ENCODE data around the gene GNAL.
"Not testable (repeated sequence)": the region's sequence is repeated elsewhere in the genome, so short reads cannot be mapped to it uniquely, and the experiment has no call there.

GNAL gene

DNA sequence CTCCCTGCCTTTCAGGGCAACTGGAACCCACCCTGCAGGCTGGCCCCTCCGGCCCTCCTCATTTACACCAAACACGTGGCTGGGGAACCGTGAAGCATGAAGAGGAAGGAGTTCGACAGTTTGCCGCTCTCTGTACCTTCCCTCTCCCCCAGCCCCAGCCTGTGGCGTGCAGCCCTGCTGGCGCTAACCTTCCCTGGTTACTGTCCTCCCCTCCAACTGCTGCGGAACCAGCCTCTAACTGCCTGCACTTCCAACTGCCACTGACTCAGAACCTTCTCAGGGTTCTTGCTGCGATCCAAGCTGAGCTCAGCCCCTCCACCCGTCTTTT is 19.2 kb upstream of the GNAL start:
- no peak for DNase-seq

GRCh38 chr18:11671156-11671555 is 17.9 kb upstream of the GNAL start:
- DNase-seq, result no peak

- DNase-seq, result no peak
These were observed 16.9 kb upstream of the GNAL start for GRCh38 chr18:11672198-11672597.

GRCh38 chr18:11672846-11673454 is 16.1 kb upstream of the GNAL start:
- no peak for DNase-seq

- DNase-seq, result no peak
These were observed 15.5 kb upstream of the GNAL start for GRCh38 chr18:11673560-11673959.

DNA sequence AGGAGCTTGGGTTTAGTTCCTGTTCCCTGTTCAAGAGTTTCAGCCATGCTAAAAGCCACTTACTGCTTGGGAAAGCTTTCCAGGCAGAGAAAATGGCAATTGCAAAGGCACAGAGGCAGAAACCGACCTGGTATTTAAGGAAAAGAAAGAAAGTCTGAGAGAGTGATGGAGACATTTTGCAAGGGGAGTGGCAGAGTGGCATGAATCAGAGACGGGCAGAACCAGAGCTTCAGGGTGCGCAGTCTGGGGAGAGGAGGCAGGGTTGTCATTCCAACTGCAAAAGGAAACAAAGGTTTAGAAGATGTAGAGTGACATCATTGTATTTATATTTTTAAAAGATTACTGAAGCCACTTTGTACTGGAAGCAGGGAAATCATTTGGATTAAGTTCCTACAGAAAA is 14.9 kb upstream of the GNAL start:
- DNase-seq, result no peak

GRCh38 chr18:11676386-11676785 is 12.7 kb upstream of the GNAL start:
- no peak for DNase-seq

DNA sequence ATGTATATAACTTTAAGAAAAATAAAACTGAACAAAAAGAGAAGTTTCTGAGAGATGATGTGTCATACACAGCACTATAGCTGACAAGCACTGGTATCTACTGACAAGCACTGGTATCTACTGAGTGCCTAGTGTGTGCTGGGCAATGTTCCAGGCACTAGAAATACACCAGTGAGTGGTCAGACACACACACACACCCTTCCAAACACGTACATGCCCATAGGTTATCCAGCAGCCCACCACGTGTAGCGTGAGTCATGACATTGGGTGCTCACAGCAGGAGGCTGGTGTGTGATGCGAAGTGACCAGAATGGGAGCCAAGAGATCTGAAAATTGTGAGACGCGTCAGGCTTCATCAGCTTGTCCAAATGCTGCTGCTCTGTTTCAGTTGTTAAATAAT is 12.2 kb upstream of the GNAL start:
- DNase-seq, result no peak

- no peak for DNase-seq
These were observed 10.9 kb upstream of the GNAL start for GRCh38 chr18:11678211-11678610.

DNA sequence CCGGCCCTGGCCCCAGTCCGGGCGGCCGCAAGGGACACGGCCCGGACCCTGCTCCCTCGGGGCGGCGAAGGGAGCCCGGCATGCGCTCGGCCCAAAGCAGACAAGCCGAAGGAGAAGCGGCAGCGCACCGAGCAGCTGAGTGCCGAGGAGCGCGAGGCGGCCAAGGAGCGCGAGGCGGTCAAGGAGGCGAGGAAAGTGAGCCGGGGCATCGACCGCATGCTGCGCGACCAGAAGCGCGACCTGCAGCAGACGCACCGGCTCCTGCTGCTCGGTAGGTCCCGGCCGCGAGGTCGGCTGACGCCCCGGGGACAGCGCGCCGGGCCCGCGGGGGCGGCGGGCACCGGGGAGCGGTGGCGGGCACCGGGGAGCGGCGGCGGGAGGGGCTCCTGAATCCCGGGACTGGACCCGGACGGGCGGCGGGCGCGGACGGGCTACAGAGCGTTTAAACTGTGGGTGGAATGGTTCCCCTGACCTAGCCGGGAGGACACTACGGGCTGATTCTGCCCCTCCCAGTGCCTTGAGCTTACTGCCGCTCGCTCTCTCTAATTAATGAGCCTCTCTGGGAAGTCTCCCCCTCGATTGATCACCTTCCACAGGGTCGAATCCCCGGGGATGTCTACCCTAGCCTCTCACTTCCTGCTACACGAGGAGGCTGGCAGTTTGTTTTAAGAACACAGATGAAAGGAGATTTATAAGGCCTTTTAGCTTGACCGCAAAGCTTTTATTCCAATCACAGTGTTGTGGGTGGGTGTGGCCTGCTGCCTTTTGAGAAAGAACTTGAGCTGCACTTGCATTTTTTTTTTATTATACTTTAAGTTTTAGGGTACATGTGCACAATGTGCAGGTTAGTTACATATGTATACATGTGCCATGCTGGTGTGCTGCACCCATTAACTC is 853 bp downstream of the GNAL start:
- no peak for DNase-seq

GRCh38 chr18:11690660-11691059 is 1.6 kb downstream of the GNAL start:
- DNase-seq, result not testable (repeated sequence)

- no peak for DNase-seq
These were observed 6.7 kb downstream of the GNAL start for GRCh38 chr18:11695736-11696135.

GRCh38 chr18:11696451-11696850 is 7.4 kb downstream of the GNAL start:
- no peak for DNase-seq

DNA sequence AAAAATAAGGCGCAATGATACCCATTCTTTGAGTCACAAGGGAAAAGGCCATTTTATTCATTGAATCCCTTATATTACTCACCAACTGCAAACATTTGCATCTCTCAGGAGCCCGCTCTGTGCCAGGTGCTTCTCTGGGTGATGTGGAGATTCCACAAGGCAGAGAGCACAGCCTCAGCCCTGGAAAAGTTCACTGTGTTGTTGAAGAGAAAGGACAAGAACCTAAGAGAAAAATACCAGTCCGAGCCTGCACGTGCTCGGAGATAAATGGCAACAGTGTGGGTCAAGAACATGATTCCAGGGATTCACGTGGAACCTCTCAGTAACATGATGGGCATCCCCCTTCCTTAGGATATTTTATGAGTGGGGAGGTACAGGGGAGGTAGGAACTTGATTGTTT is 11.8 kb downstream of the GNAL start:
- no peak for DNase-seq

GRCh38 chr18:11710578-11710977 is 21.5 kb downstream of the GNAL start:
- DNase-seq, result no peak

DNA sequence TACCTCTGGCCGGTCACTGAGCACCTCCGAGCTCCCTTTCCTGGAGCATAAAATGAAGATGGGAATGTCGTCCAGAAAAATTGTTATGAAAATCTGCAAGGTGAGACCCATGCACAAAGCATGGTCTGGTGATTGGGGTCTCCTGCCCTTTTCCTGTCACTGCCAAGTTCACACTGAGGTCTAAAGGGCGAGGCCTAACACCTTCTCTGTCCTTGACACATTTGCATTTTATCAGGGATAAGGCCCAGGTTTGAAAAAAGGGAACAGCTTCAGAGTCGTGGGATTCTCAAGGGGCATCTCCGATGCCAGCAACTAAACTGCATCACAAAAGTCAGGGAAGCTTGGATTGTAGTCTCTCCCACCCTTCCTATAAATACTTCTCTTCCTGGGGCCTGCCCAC is 24.7 kb downstream of the GNAL start:
- DNase-seq, result no peak

DNA sequence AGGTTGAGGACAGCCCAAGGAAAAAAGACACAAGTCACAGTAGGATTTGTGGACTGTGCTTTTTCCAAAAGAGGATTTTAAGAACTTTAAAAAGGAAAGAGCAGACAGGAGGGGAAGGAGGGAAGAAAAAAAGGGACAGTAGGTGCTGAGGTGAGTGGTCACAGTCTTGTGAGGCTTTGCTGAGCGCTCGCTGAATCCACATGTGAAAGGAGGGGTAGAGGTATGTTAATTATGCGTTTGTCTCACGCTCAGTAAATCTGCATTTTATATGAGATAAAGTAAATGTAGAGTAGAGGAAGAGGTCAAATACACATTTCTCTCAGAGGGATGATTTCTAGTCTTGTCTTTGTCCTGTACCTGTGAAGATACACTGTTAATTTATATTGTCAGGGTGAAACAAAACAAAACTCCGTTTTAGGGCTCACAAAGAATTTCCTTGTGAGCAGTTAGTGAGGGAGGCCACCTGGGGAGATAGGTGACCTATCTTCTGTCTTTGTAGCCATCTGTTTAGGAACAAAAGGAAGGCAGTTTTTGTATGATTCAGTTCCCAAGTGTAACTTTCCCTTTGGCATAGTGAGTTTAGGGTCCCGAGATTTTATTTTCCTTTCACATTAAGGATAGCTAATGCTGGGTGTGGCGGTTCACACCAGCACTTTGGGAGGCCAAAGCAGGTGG is 25.3 kb downstream of the GNAL start:
- no peak for DNase-seq

DNA sequence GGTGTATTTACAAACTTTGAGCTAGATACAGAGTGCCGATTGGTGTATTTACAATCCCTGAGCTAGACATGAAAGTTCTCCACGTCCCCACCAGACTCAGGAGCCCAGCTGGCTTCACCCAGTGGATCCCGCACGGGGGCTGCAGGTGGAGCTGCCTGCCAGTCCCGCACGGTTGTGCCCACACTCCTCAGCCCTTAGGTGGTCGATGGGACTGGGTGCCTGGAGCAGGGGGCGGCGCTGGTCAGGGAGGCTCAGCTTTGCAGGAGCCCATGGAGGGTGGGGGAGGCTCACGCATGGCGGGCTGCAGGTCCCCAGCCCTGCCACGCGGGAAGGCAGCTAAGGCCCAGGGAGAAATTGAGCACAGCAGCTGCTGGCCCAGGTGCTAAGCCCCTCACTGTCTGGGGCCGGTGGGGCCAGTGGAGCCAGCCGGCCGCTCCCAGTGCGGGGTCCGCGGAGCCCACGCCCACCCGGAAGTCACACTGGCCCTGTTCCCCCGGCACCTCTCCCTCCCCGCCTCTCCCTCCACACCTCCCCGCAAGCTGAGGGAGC is 27.8 kb downstream of the GNAL start:
- not testable (repeated sequence) for DNase-seq

- DNase-seq, result no peak
These were observed 30.0 kb downstream of the GNAL start for GRCh38 chr18:11719050-11719449.

- no peak for DNase-seq
These were observed 30.6 kb downstream of the GNAL start for GRCh38 chr18:11719621-11720020.

GRCh38 chr18:11721720-11722119 is 32.7 kb downstream of the GNAL start:
- no peak for DNase-seq

- DNase-seq, result no peak
These were observed 35.7 kb downstream of the GNAL start for GRCh38 chr18:11724781-11725180.

- no peak for DNase-seq
These were observed 37.5 kb downstream of the GNAL start for GRCh38 chr18:11726556-11726955.

DNA sequence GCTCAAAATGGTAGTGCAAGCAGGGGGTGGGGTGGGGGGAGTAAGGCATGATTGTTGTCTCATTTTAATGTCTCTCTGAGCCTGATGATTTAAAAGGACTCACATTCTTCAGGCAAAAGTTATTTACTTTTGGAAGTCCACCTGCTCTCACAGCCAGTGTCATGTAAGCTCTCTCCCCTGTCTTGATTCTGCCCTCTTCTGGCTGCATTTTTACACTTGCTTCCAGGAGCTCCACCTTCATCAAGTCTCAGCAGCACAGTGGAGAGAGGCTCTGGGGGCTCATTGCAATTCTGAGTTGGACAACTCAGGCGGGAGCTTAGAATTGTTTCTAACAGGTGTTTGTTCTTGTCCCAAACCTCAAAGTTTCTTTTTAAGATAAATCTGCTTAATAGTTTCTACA is 39.2 kb downstream of the GNAL start:
- no peak for DNase-seq

Data from CD4-positive, alpha-beta T cell treated with Interleukin-4 for 4 hours (primary cell).